GM12891 (cell line): ENCODE measurements around the gene NLRC3.

Experiments
- DNase-seq: peaks from one replicate; pipeline ENCODE4 v3.0.0; 2011; ENCODE audit warnings: low spot score; ENCODE audit not compliant: insufficient read length
- FAIRE-seq: peaks from 2 replicates; lab custom pipeline; 2011; peaks lifted over from hg19 to GRCh38; lab: Jason Lieb, UNC
- PAX5 ChIP-seq: IDR thresholded peaks from 2 replicates; pipeline ENCODE4 v1.6.1; 2011; ENCODE audit warnings: low read length, moderate library complexity, mild to moderate bottlenecking; ENCODE audit not compliant: insufficient read depth, severe bottlenecking
- POLR2A ChIP-seq: IDR thresholded peaks from 2 replicates; pipeline ENCODE4 v1.6.1; 2011; ENCODE audit warnings: low read depth, low read length, control low read depth
- POLR2AphosphoS5 ChIP-seq: IDR thresholded peaks from 2 replicates; pipeline ENCODE4 v1.6.1; 2011; ENCODE audit warnings: low read depth, low read length, control low read depth
- POU2F2 ChIP-seq: IDR thresholded peaks from 2 replicates; pipeline ENCODE4 v1.6.1; 2011; ENCODE audit warnings: low read depth, mild to moderate bottlenecking, control low read depth, low read length, moderate library complexity
- SPI1 ChIP-seq: IDR thresholded peaks from 2 replicates; pipeline ENCODE4 v1.6.1; 2011; ENCODE audit warnings: low read depth, low read length, control low read depth
- TAF1 ChIP-seq: IDR thresholded peaks from 2 replicates; pipeline ENCODE4 v1.6.1; 2011; ENCODE audit warnings: low read depth, low read length, control low read depth

The NLRC3 gene

GRCh38 chr16:3582276-3583165, 5.3 kb upstream of the NLRC3 start:
- DNase-seq (no peak), FAIRE-seq (no peak)
- TF ChIP-seq PAX5 (no peak), SPI1 (no peak), POLR2AphosphoS5 (no peak), TAF1 (no peak), POU2F2 (no peak), POLR2A (no peak)

- TF ChIP-seq SPI1 (no peak), POU2F2 (no peak), POLR2A (no peak), TAF1 (no peak), PAX5 (no peak), POLR2AphosphoS5 (no peak)
- DNase-seq (no peak), FAIRE-seq (no peak)
Measured at GRCh38 chr16:3581392-3581791, 4.2 kb upstream of the NLRC3 start.

- FAIRE-seq, result no peak
- TF ChIP-seq POLR2AphosphoS5 (no peak), SPI1 (no peak), TAF1 (no peak), POU2F2 (no peak), PAX5 (no peak), POLR2A (no peak)
- DNase-seq, result no peak
Measured at GRCh38 chr16:3580686-3581085, 3.5 kb upstream of the NLRC3 start.

- no peak for FAIRE-seq
- TF ChIP-seq POU2F2 (no peak), TAF1 (no peak), POLR2AphosphoS5 (no peak), POLR2A (no peak), PAX5 (no peak), SPI1 (no peak)
Measured at GRCh38 chr16:3580251-3580651, 3.0 kb upstream of the NLRC3 start.

GRCh38 chr16:3579776-3580175, 2.6 kb upstream of the NLRC3 start:
- FAIRE-seq (no peak), DNase-seq (no peak)
- TF ChIP-seq POU2F2 (no peak), POLR2AphosphoS5 (no peak), SPI1 (no peak), TAF1 (no peak), PAX5 (no peak), POLR2A (no peak)

More at GRCh38 chr16:3580251-3580651, 3.0 kb upstream of the NLRC3 start:
- no peak for DNase-seq

GRCh38 chr16:3578610-3579551, 1.7 kb upstream of the NLRC3 start:
- no peak for TF ChIP-seq PAX5
- TF ChIP-seq SPI1, result no peak
- peak; percentile 30; the same call in 1 of the 2 replicates for TF ChIP-seq TAF1
- peak; percentile 57; the same call in 1 of the 2 replicates for TF ChIP-seq POU2F2
- TF ChIP-seq POLR2A, result peak; percentile 42; the same call in 1 of the 2 replicates
- TF ChIP-seq POLR2AphosphoS5, result peak; percentile 61; the same call in 1 of the 2 replicates
- FAIRE-seq (peak; percentile 93), DNase-seq (peak; percentile 81)

GRCh38 chr16:3578121-3578520, 918 bp upstream of the NLRC3 start:
- DNase-seq (no peak), FAIRE-seq (no peak)
- no peak for TF ChIP-seq POU2F2
- TF ChIP-seq POLR2A, result no peak
- no peak for TF ChIP-seq POLR2AphosphoS5
- no peak for TF ChIP-seq TAF1
- no peak for TF ChIP-seq PAX5
- no peak for TF ChIP-seq SPI1

- DNase-seq (no peak), FAIRE-seq (peak; percentile 76)
- TF ChIP-seq PAX5 (no peak), TAF1 (no peak), POLR2A (no peak), SPI1 (no peak), POLR2AphosphoS5 (no peak), POU2F2 (no peak)
Measured at GRCh38 chr16:3576211-3576610, 992 bp downstream of the NLRC3 start.

- FAIRE-seq, result no peak
- TF ChIP-seq POLR2A, result no peak
- no peak for DNase-seq
Measured at GRCh38 chr16:3575491-3575890, 1.7 kb downstream of the NLRC3 start.
